PC-3 (cell line): Measurements from ENCODE around the gene GNPDA1.

Experiments
- CTCF ChIP-seq: fragments of 300-600 bp; sonication (generic); conservative IDR thresholded peaks from 2 replicates; pipeline ENCODE4 v1.5.1; 2017; ENCODE audit warnings: antibody characterized with exemption, low read depth, mild to moderate bottlenecking, low read length
- EZH2 ChIP-seq: fragments of 300-600 bp; sonication (generic); IDR thresholded peaks from one replicate; pipeline ENCODE4 v1.6.1; 2017; ENCODE audit warnings: antibody characterized with exemption, mild to moderate bottlenecking, low read length; ENCODE audit not compliant: unreplicated experiment

- no peak for TF ChIP-seq CTCF
- TF ChIP-seq EZH2, result no peak
These were observed 60.8 kb downstream of the GNPDA1 start for GRCh38 chr5:141952020-141952419.
